Daoy (cell line): ENCODE results near the gene ARHGAP42. TPM values are rescaled to one million over a fixed set of nuclear protein-coding genes. Genes with fewer than 3 reads are reported as not detected.

Experiments used
- DNase-seq: peaks from one replicate; pipeline ENCODE4 v3.0.0-alpha.2; 2015; ENCODE audit warnings: low read depth
- total RNA-seq: library from RNA; depleted of rRNA; stranded (reverse); fragments of >200 nt; shearing (Covaris generic); gene quantifications from 2 replicates; pipeline ENCODE4 v1.2.3, GENCODE V29; 2014

Gene ARHGAP42
- total RNA-seq, 1 experiment from 2014 or later: 6.7 TPM

DNA sequence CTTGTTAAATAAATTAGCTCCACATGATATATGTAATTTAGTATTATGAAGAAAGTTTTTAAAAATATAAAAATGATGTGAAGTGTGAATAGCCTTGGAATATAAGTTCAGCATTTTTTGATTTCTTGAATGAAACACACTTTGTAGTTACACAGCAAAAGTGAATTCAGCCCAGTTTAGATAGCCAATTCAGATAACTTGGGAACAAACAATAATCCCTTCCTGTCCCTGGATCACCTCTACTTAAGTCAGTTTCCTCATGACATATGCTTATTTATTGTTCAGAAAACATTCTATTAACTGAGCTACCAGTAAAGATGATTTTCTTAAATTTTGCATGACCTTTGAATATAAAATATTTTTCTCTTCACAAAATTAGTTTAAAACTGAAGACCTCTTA, 335.2 kb downstream of the ARHGAP42 start:
- DNase-seq: no peak

DNA sequence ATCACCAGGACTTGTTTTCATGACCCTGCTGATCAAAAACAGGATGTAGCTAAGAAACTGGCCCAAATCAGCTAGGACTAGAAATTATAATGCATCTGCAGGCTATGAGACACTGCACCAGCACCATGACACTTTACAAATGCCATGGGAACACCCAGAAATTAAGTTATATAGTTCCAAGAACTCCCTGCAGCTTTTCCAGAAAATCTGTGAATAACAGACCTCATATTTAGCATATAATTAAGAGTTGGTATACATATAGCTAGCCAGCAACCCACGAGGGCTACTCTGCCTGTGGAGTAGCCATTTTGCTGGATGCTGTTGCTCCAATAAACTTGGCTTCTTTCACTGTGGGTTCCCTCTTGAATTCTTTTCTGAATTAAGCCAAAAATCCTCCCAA, 341.6 kb downstream of the ARHGAP42 start:
- no peak for DNase-seq

DNA sequence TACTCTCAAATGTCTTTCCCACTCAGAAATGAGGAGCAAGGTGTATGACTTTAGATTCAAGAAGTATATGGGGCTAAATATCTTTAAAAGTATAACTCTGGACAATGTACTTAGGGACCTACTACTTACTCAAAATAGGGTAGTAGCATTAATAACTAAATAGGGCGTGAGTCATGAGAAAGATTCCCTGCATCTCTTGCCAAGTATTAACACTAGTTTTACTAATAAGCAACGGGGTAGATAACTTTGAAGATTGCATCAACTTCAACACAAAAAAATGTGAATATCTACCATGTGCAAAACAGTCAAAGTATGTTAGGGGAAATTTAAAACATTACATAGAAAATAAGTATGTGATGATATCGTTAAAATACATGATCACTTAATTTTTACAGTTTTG, 342.9 kb downstream of the ARHGAP42 start:
- DNase-seq: no peak

DNA sequence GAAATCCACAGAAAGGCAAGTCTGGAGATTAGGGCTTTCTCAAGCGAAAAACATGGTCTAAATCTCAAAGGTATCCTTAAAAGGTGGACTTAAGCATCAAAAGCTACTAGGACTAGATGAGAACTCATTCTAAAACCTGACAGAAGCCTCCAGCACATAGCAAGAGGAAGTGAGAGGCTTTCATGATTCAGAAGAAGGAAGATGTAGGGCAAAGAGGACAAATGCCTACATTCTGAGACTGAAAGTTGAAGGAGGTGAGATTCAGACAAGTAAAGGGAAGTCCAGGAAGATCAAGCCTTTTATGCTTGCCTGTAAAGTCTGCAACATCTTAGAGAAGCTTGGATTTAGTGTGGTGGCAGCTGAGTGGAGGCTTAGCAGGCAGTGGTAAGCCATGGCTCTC, 343.6 kb downstream of the ARHGAP42 start:
- DNase-seq: no peak

DNA sequence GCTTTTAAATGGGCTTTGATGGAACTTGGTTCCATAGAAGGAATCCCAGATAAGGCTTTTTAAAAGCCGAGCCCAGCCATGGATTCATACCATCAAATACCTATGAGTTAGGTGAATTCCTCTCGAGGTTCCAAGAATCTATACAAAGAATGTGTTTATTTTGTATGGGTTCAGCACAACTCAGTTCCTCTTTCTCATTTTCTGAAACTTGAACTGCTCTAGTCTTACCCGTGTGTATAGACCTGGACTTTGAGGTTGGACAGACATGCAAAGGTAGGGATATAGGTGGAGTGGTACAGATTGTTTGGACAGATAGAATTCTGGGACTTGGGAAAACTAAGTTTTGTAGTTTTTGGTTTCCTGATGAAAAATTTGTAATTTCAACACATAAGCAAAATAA, 344.6 kb downstream of the ARHGAP42 start:
- no peak for DNase-seq

DNA sequence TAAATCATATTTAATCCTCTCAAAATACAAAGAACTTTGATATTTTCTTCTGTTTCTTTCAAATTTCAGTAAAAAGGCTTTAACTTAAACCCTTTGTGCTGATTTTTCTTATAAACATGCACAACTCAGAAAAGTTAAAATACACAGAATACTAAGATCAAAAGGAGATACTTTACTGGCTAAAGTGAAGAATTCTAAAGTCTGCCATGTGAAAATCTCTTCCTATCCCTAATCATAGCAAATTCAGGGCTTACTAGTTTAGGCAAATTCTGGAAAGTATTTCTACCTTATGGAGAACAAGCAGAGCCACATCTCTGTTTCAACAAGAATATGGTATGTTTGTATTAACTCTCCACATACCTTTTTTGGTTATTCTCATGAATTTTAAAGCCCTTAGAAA, 345.9 kb downstream of the ARHGAP42 start:
- no peak for DNase-seq

DNA sequence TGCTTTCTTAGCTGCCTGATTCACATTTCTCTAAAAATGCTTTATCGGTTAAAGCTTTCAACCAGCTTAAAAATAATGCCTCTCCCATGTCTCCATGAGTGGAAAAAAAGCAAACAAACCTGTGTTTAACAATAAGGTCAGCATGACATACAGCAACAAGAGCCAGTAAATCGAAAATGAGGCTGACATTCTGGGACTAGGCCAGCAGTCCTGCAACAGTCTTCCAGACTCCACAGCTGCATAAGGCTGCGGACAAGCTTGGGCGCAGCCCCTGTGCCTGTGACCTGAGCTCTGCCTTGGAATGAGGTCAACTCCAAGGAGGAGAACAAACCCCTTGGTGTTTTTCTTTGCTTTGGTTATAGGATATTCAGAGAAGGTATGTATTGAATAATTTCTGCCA, 347.0 kb downstream of the ARHGAP42 start:
- DNase-seq: no peak

DNA sequence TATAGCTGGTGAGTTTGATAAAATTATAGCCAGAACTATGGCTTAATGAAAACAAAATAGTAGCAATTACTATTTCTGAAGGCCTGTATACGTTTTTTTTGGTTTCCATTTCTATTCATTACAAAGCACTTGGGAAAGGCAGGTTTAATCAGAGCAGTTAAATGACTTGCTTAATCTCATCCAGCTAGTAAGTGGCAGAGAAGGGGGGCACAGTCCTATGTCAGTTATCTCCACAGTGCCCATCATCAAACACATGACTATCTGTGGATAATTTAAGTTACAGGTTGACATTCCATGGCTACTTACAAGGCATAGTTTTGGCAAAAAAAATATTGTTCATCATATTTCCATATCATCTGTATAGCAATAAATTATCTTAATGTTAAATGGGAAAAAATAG, 348.8 kb downstream of the ARHGAP42 start:
- DNase-seq: no peak
